Mucosa of rectum (tissue), 2 donors: ENCODE results near the gene CAMK2D.

ENCODE experiments used
- H3K27ac ChIP-seq, 2 donors: one replicate each; pipeline ENCODE4 v1.7.0; 2013; ENCODE audit warnings: inconsistent platforms in 2 of 2, low read depth in 2 of 2, low read length in 2 of 2
- H3K27me3 ChIP-seq, 2 donors: one replicate each; pipeline ENCODE4 v1.7.0; 2013; ENCODE audit warnings: low read length in 2 of 2; ENCODE audit not compliant: control insufficient read depth in 2 of 2, insufficient read depth in 2 of 2
- H3K36me3 ChIP-seq, 2 donors: one replicate each; pipeline ENCODE4 v1.7.0; 2013; ENCODE audit warnings: low read length in 2 of 2; ENCODE audit not compliant: control insufficient read depth in 2 of 2, insufficient read depth in 2 of 2
- H3K4me1 ChIP-seq, 2 donors: one replicate each; pipeline ENCODE4 v1.7.0; 2013; ENCODE audit warnings: low read length in 2 of 2, mild to moderate bottlenecking in 1 of 2; ENCODE audit not compliant: control insufficient read depth in 2 of 2, insufficient read depth in 2 of 2
- H3K4me3 ChIP-seq, 2 donors: one replicate each; pipeline ENCODE4 v1.7.0; 2013; ENCODE audit warnings: low read length in 2 of 2
- H3K9ac ChIP-seq, 2 donors: one replicate each; pipeline ENCODE4 v1.7.0; 2013; ENCODE audit warnings: low read length in 2 of 2, low read depth in 1 of 2, mild to moderate bottlenecking in 1 of 2
- H3K9me3 ChIP-seq, 2 donors: one replicate each; pipeline ENCODE4 v1.7.0; 2013; ENCODE audit warnings: low read length in 2 of 2; ENCODE audit not compliant: control insufficient read depth in 2 of 2
- donor health status: healthy.
- donor health status: Normal muscosa, but diverticular disease.

CAMK2D gene

DNA sequence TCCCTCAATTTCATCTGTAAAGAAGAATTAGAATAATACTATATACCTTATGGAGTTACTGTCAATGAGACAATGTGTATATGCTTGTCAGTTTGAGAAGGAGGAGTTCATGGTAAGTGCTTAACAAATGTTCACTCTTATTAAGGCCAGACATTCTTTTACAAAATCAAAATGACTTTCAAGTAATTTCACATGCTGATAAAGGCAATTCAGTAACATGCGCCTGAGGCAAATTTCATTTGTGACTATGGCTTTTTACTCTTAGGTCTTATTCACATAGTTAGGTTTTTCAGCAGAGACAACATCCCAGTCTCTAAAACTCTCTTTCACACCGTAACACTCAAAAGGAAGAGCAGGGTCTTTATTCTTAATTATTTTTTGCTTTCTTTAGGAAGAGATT, 174.4 kb downstream of the CAMK2D start:
- Histone ChIP-seq H3K4me1 (no peaks in the 10 kb centered on the region), H3K9ac (no peak overlapping the region), H3K4me3 (no peak overlapping the region), H3K36me3 (no peaks in the 10 kb centered on the region), H3K27ac (no peak overlapping the region), H3K9me3 (no peaks in the 10 kb centered on the region), H3K27me3 (no peaks in the 10 kb centered on the region)

DNA sequence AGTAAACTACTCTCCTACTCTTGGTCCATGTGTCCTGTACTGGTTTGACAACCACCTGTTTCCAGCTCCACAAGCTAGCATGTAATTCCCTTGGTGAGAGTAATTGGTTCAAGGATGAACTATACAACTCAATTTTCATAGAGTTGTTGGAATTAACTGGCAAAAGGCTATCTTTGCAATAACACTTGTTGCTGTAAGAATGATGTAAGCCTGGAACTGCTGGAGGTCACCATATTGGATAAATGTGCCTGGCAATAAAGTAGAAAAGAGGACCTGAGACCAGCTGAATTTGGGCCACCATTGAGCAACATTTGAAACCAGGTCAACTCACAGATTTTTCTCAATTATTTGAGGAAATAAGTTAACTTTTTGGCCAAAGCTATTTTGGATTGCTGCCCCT, 175.5 kb downstream of the CAMK2D start:
- no peaks in the 10 kb centered on the region for H3K4me1 ChIP-seq
- no peak overlapping the region for H3K9ac ChIP-seq
- H3K27ac ChIP-seq, result no peak overlapping the region
- H3K36me3 ChIP-seq, result no peaks in the 10 kb centered on the region
- H3K9me3 ChIP-seq, result no peaks in the 10 kb centered on the region
- no peak overlapping the region for H3K4me3 ChIP-seq
- H3K27me3 ChIP-seq, result no peaks in the 10 kb centered on the region

DNA sequence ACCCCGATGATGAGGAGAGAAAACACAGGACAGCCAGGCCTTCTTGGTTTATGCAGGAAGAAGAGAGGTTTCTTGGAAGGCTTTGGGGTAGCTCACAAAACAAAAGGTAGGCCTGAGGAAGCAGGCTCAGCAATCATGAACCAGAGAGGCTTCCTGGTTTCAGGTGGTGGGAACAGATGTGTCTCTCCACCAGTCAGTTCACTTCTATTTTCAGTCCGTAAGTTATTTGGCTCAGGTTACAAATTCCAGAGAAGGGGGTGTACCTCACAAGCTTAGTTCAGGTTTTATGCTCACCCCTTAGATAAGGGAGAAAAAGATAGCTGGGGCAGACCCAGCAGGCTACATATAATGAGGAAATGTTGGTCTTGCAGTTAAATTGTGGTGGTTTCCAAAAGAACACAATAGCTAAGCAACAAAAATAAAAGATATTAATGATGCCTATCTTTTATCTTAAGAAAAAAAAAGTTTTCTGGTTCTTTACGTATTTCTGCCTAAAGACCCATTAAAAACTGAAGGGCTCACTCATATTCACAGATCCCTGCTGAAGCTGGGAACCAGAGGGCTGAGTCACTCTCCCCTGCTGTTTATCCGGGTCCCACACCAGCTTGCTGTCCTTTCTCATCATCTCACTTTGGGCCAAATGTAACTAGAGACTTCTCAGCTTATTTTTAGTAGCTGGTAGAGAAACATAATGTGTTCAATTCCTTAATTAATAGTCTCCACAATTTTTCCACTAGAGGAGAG, 177.0 kb downstream of the CAMK2D start:
- no peak overlapping the region for H3K9ac ChIP-seq
- no peak overlapping the region for H3K27ac ChIP-seq
- H3K27me3 ChIP-seq, result no peaks in the 10 kb centered on the region
- H3K4me1 ChIP-seq, result no peaks in the 10 kb centered on the region
- H3K36me3 ChIP-seq, result no peaks in the 10 kb centered on the region
- no peak overlapping the region for H3K4me3 ChIP-seq
- H3K9me3 ChIP-seq, result no peaks in the 10 kb centered on the region

DNA sequence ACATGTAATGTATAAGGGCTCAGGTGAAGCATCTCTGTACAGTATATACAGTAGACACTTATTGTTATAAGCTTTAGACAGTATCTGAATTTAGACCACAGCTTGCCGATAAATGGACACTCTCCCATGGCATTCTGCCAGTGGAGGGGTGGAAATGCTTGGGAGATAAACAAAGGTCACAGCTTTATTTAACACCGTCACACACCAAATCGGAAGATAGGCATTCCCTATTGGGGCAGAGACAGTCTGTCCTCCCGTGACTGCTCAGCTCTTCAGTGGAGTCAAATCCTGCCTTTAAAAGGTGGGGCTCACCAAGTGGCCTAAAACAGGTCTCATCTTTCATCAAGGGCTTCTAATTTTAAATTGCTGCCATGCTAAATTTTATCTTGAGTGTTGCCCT, 178.8 kb downstream of the CAMK2D start:
- H3K36me3 ChIP-seq, result no peaks in the 10 kb centered on the region
- H3K4me1 ChIP-seq, result no peaks in the 10 kb centered on the region
- no peaks in the 10 kb centered on the region for H3K27me3 ChIP-seq
- no peak overlapping the region for H3K27ac ChIP-seq
- H3K4me3 ChIP-seq, result no peak overlapping the region
- no peaks in the 10 kb centered on the region for H3K9me3 ChIP-seq
- H3K9ac ChIP-seq, result no peak overlapping the region

DNA sequence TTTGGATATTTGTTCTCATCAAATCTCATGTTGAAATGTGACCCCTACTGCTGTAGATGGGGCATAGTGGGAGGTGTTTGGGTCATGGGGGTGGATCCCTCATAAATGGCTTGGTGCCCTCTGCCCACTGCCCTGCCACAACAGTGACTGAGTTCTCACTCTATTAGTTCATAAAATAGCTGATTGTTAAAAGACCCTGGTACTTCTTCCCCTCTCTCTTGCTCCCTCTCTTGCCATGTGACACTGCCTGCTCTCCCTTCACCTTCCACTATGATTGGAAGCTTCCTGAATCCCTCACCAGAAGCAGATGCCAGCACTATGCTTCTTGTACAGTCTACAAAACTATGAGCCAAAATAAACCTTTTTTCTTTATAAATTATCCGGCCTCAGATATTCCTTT, 182.2 kb downstream of the CAMK2D start:
- Histone ChIP-seq H3K4me3 (no peak overlapping the region), H3K27me3 (no peaks in the 10 kb centered on the region), H3K9ac (no peak overlapping the region), H3K9me3 (no peaks in the 10 kb centered on the region), H3K27ac (no peak overlapping the region), H3K4me1 (peaks cover 0 to 6% of the 10 kb centered on the region in 2 donors), H3K36me3 (no peaks in the 10 kb centered on the region)

DNA sequence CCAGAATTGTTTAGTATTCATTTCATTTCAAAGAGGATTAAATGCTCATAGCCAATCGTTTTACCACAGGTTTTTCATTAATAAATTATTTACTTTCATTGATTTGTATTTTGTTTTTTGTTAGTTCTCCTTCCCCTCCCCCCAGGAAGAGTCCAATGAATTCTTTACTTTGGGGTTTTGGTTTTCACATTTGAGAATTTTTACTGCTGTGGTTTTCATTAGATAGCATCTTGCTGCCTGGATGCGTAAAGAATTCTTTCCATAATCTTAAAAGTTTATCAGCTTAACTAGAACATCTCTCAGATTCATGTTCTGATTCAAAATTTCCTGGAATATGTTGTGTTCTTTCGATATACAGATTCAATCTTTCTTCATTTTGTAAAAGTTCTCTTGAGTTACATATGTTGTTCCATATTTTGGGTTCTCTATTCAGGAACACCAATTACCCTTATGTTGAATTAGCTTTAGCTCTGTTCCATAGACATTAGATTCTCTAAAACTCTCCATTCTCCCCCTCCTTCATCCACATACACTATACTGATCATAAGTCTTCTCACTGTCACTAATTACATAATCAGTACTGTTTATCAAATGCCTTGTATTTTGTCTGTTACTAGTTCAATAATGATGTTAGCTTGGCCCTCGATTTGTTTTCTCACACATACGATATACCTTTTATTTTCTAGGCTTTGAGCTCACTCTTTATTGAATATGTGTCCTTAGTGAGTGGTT, 184.4 kb downstream of the CAMK2D start:
- Histone ChIP-seq H3K4me3 (no peak overlapping the region), H3K4me1 (peaks cover 0 to 10% of the 10 kb centered on the region in 2 donors), H3K9me3 (no peaks in the 10 kb centered on the region), H3K9ac (no peak overlapping the region), H3K27me3 (no peaks in the 10 kb centered on the region), H3K27ac (no peak overlapping the region), H3K36me3 (no peaks in the 10 kb centered on the region)

DNA sequence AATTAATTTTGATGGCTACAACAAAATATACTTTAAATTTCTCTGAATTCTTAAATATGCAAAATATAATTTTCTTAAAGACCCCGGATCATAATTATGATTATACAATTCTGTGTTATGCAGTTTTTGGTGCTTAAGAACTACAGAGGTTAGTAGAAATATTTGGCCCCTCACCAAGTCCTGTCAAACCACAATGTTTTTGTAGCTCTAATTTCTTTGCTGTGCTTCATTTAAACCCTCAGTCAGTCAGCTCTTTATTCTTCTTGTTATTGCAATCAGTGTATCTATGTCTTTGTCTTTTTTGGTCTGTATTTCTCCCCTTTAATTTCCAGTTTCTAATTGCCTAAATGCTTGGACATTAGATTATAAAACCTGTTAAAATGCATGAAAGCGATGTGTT, 186.1 kb downstream of the CAMK2D start:
- Histone ChIP-seq H3K9ac (no peak overlapping the region), H3K27ac (no peak overlapping the region), H3K27me3 (no peaks in the 10 kb centered on the region), H3K4me1 (peaks cover 0 to 10% of the 10 kb centered on the region in 2 donors), H3K36me3 (no peaks in the 10 kb centered on the region), H3K9me3 (no peaks in the 10 kb centered on the region), H3K4me3 (no peak overlapping the region)

DNA sequence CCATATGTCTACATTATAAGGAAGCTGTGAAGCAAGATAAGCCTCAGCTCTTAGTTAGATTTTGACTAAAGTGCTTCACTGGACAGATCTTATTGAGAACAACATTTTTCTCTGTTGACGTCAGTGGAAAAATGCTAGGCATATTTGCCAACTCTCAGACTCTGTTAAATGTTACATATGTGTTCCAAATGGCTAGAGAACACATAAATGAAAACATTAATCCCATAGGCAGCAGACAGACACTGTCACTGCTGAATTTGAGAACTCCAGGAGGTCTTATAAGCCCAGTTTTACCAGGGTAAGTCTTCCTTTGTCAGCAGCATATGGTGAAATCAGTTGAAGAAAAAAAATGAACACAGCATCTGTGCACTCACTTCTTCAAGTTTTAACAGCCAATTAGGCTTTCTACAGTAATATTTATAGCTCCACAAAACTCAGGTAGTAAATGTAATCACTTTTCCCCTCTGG, 186.9 kb downstream of the CAMK2D start:
- Histone ChIP-seq H3K27me3 (no peaks in the 10 kb centered on the region), H3K36me3 (no peaks in the 10 kb centered on the region), H3K9ac (no peak overlapping the region), H3K4me3 (no peak overlapping the region), H3K4me1 (peaks cover 0 to 10% of the 10 kb centered on the region in 2 donors), H3K27ac (no peak overlapping the region), H3K9me3 (no peaks in the 10 kb centered on the region)

DNA sequence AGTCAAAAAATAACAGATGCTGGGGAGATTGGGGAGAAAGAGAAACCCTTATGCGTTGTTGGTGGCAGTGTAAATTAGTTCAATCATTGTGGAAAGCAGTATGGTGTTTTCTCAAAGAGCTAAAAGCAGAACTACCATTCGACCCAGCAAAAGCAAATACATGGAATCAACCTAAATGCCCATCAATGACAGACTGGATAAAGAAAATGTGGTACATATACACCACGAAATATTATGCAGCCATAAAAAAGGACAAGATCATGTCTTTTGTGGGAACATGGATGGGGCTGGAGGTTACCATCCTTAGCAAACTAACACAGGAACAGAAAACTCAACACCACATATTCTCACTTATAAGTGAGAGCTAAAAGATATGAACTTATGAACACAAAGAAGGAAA, 188.9 kb downstream of the CAMK2D start:
- no peak overlapping the region for H3K9ac ChIP-seq
- H3K27me3 ChIP-seq, result no peaks in the 10 kb centered on the region
- H3K9me3 ChIP-seq, result no peaks in the 10 kb centered on the region
- no peaks in the 10 kb centered on the region for H3K36me3 ChIP-seq
- H3K4me1 ChIP-seq, result peaks cover 0 to 10% of the 10 kb centered on the region in 2 donors
- no peak overlapping the region for H3K4me3 ChIP-seq
- no peak overlapping the region for H3K27ac ChIP-seq

DNA sequence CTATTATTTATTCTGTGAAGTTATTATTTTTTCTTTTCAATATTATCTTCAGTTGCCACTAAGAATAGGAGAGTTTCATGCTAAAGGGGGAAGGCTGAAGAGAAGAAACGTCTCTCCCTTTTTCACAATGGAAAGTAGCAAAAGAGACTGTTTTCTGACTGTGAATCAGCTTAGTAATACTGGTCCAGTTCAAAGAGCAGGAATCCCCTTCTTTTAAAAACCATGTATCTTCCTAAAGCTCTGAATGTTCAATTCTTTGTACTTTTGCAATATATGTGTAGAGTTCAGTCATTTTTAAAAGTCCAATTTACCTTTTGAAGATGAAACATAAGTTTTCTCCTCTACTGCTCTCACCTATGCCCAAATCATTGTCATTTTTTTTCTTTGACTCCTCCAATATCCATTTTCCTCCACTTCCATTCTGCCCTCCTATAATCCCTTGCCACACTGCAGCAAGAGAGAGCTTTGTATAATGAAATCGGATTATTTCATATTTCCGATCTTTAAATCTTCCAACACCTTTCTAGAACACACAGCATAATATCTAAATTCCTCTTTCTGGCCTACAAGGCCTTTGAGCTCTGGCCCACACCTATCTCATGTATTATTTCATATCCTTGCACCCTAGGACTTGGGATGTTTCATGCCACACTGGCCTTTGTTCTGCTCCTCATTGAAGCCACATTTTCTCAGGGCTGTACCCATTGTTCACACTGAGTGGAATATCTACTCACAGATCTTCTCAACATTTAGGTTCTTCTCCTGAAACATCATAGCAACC, 195.3 kb downstream of the CAMK2D start:
- no peak overlapping the region for H3K27ac ChIP-seq
- no peaks in the 10 kb centered on the region for H3K9me3 ChIP-seq
- no peaks in the 10 kb centered on the region for H3K27me3 ChIP-seq
- peaks cover 0 to 6% of the 10 kb centered on the region in 2 donors for H3K4me1 ChIP-seq
- no peak overlapping the region for H3K9ac ChIP-seq
- H3K4me3 ChIP-seq, result no peak overlapping the region
- no peaks in the 10 kb centered on the region for H3K36me3 ChIP-seq
